Heart left ventricle (tissue), 16 donors: ENCODE data around the gene AFTPH. TPM values are rescaled to one million over a fixed set of nuclear protein-coding genes. Genes with fewer than 3 reads are reported as not detected.

Experiments
- ATAC-seq, 4 donors: fragments of 200-7000 bp; cut with Tn5 transposase; one replicate each; pipeline ENCODE4 v1.9.1; 2020 to 2022; ENCODE audit warnings: moderate library complexity in 4 of 4, mild to moderate bottlenecking in 3 of 4, moderate number of reproducible peaks in 1 of 4
- DNase-seq, 5 donors: peaks; one replicate each; pipeline ENCODE4 v3.0.0-alpha.2; 2020
- H3K27ac ChIP-seq, 12 donors: fragments of 200-600 bp; sonication (generic) in 4 of 12; one replicate each; pipeline versions ENCODE4 v1.5.0 to v1.8.0; 2016 to 2022; ENCODE audit warnings: mild to moderate bottlenecking in 2 of 12
- H3K27me3 ChIP-seq, 9 donors: fragments of 200-600 bp; sonication (generic) in 2 of 9; one replicate each; pipeline versions ENCODE4 v1.5.1 to v1.8.0; 2016 to 2022; ENCODE audit warnings: mild to moderate bottlenecking in 3 of 9
- H3K36me3 ChIP-seq, 9 donors: fragments of 200-600 bp; sonication (generic) in 2 of 9; one replicate each; pipeline versions ENCODE4 v1.5.0 to v1.8.0; 2018 to 2022; ENCODE audit warnings: mild to moderate bottlenecking in 2 of 9
- H3K4me1 ChIP-seq, 12 donors: fragments of 200-600 bp; sonication (generic) in 4 of 12; one replicate each; pipeline versions ENCODE4 v1.5.0 to v1.8.0; 2016 to 2022; ENCODE audit warnings: mild to moderate bottlenecking in 3 of 12
- H3K4me3 ChIP-seq, 12 donors: fragments of 200-600 bp; sonication (generic) in 4 of 12; one replicate each; pipeline versions ENCODE4 v1.5.0 to v1.8.0; 2017 to 2022; ENCODE audit warnings: mild to moderate bottlenecking in 9 of 12, moderate library complexity in 4 of 12
- H3K9me3 ChIP-seq, 12 donors: fragments of 200-600 bp; sonication (generic) in 4 of 12; one replicate each; pipeline versions ENCODE4 v1.5.0 to v1.8.0; 2016 to 2022; ENCODE audit warnings: mild to moderate bottlenecking in 1 of 12
- POLR2A ChIP-seq, 2 donors: fragments of 450-650 bp; IDR thresholded peaks; one replicate each; pipeline ENCODE4 v1.6.1; 2017; ENCODE audit warnings: antibody characterized with exemption in 2 of 2, mild to moderate bottlenecking in 2 of 2, moderate library complexity in 2 of 2
- WGBS, 4 donors: extraction: QIAGEN DNeasy Blood & Tissue Kit in 2 of 4; methylation state at CpG; one replicate each; pipeline versions ENCODE4 v1.1.5 to v1.1.7; 2013 to 2018; 5-methylcytosine and 5-hydroxymethylcytosine counted together
- intact Hi-C, 10 donors: fragments of 100-400 bp; cut with DNase I; formaldehyde crosslinking; loops; one replicate each; pipeline versions ENCODE4 v1.11.1 to v1.14.2; 2022
- polyA plus RNA-seq, 2 donors: library from polyadenylated mRNA; stranded (reverse); fragments of 200-250 nt; gene quantifications; one replicate each; pipeline ENCODE4 v1.2.3, GENCODE V29; 2013
- total RNA-seq, 9 donors: library from RNA; depleted of rRNA in 2 of 9; stranded (reverse); fragments of >200 nt in 2 of 9; fragmentation: NEBNext Ultra II Directional in 3 of 9; extraction: Animal tissue kit (Norgen Biotek cat#: 25700) in 3 of 9; gene quantifications; one replicate each; pipeline versions ENCODE4 v1.1.0 to v1.2.4, GENCODE V29; 2016 to 2023
- TF ChIP-seq, protein P1 (sequence below), 12 donors: fragments of 200-600 bp; sonication (generic) in 4 of 12; IDR thresholded peaks; one replicate each; pipeline versions ENCODE4 v1.5.0 to v1.8.0; 2018 to 2022; ENCODE audit warnings: antibody characterized with exemption in 12 of 12, mild to moderate bottlenecking in 5 of 12
- donor health status: ischemic (EF 13 %, LVEDD 7.1; RV severe dilation, severe dysfunction).
- donor health status: healthy with polysubstance abuse.
- donor health status: DM: no; HTN: yes; CAD: no.
- donor health status: DM: no; HTN: no; CAD: no.
- donor health status: ischemic (EF 25% LVEDD 6.9; RV normal size, moderate dysfunction).
- donor health status: ischemic (EF 25% LVEDD 5.7; RV mildly dilated, moderate dysfunction).
- donor health status: healthy.
- donor health status: DM: yes; HTN: yes; CAD: no.
- donor health status: ischemic (EF 35%, LVEDD 5.7; RV mildly dilated, moderate dysfunction).
- donor health status: nonischemic (EF 11% LVEDD 7.7; RV severe dilation, severe dysfunction).
- donor health status: DM: yes; HTN: yes; CAD: no.
- donor health status: PGD.
- donor health status: ischemic (EF 29% LVEDD 5.4; RV normal size, mild dysfunction).
- donor health status: nonischemic (EF 23%, LVEDD 6.1; RV moderate dilation, normal function).

AFTPH gene
- total and polyA plus RNA-seq, 11 donors: 9.2 to 15.2 (median 10.7) TPM

DNA sequence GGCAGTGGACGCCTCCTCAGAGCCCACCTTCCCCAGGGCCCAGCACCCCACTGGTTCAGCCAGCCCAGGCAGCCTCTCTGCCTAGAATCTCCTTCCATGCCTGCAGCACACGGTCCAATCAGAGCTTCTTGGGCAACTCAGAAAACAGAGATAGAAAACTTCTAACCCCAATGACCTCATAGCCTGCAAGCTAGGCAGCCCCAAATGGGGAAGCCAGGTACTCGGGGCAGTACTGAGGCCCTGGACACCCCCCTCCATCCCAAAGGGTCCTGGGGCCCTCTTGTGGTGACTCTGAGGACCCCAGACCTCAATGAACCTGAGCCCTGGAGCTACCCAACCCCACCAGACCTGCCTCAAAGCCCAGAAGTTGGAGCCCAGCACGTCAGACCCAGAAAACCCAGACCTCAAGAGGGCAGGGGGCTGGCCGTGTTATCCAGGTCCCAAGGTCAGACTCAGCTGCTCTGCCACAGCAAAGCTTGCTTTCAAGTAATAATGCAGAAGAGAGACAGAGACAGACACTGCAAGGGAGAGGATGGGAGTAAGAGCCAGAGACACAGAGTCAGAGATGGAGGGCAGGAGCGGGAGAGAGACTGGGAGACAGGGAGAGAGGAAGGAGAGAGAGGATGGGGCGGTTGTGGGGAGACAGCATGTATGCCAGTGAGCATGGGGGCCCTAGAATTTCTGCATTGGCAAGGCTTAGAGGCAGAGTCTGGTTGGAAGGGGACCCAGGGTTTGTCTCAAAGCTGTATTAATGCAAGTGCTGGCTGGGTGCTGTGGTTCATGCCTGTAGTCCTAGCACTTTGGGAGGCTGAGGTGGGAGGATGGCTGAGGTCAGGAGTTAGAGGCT, 101.4 kb downstream of the AFTPH start:
- Histone ChIP-seq H3K4me1 (peaks cover 0 to 11% (median 0%) of the 10 kb centered on the region in 12 donors), H3K36me3 (peaks cover 0 to under 1% (median 0%) of the 10 kb centered on the region in 9 donors), H3K27ac (no peak overlapping the region), H3K9me3 (no peaks in the 10 kb centered on the region), H3K4me3 (no peak overlapping the region), H3K27me3 (no peaks in the 10 kb centered on the region)
- no peak for ATAC-seq
- WGBS, 4 donors: 83 to 92% (median 87%) methylated on average over 7 of the region's 7 CpGs
- intact Hi-C loops: no loop called here
- TF ChIP-seq, protein P1, sequence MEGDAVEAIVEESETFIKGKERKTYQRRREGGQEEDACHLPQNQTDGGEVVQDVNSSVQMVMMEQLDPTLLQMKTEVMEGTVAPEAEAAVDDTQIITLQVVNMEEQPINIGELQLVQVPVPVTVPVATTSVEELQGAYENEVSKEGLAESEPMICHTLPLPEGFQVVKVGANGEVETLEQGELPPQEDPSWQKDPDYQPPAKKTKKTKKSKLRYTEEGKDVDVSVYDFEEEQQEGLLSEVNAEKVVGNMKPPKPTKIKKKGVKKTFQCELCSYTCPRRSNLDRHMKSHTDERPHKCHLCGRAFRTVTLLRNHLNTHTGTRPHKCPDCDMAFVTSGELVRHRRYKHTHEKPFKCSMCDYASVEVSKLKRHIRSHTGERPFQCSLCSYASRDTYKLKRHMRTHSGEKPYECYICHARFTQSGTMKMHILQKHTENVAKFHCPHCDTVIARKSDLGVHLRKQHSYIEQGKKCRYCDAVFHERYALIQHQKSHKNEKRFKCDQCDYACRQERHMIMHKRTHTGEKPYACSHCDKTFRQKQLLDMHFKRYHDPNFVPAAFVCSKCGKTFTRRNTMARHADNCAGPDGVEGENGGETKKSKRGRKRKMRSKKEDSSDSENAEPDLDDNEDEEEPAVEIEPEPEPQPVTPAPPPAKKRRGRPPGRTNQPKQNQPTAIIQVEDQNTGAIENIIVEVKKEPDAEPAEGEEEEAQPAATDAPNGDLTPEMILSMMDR (IDR thresholded peaks at IDR 0.05): no peak
- no peak for TF ChIP-seq POLR2A (IDR thresholded peaks at IDR 0.05)
- DNase-seq: no peak

DNA sequence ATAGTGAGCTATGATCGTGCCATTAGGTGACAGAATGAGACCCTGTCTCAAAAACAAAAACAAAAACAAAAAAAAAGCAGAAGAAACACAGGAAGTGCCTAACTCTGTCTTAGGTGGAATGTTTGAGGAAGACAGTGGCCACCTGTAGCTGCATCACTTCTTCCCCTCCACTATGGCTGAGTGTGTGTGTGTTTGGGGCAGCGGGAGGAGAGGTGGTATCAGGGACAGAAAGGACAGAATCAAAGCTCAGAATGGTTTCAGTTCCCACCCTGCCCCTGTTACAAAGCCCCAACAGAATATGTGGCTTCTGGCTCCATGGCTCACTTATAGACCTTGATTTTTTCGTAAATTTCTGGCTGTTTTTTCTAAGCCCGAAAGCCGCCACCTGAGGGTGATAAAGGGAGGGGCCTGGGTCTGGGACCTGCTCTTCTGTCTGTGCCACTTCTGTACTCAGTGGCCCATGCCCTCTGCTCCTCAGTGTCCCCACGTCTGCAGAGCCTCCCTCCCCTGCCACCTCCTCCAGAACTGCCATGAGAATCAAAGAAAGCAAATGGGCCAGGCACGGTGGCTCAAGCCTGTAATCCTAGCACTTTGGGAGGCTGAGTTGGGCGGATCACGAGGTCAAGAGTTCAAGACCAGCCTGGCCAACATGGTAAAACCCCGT, 102.2 kb downstream of the AFTPH start:
- no peak for DNase-seq
- peaks cover 0 to 8% (median 4%) of the 10 kb centered on the region in 9 donors for H3K36me3 ChIP-seq

DNA sequence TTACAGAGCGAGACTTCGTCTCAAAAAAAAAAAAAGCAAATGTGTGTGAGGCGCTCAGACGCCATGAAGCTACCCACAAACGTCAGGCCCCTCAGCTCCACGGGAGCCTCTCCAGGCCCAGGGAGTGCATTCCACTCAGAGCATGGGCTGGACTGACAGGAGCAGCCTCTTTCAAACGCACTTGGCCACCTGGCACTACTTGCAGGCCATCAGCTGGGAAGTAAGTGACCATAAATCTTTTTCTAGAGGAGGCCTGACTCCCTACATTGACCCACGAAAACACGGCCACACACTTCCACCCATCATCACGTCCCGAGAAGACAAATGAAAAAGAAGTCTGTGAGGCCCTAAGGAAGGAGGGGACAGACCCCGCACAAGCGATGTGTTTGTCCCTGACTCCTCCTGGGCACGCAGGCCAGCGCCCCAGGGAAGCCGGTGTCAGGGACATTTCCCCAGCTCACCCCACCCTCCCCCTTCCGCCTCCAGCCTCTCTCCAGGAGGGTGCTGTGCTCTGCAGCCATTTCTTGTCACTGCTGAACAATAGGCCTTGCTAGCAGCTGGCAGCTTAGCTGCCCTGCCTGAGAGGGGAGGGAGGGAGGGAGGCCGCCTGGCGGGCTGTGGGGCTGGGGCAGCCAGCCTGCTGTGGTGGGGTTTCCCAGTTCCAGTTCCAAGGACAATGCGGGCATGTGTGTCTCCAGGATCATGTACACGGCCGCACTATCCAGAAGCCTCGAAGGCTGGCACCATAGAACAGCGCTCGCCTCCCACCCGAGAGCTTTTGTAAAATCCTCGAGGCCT, 103.0 kb downstream of the AFTPH start:
- ATAC-seq: no peak
- DNase-seq: no peak
- intact Hi-C loops: no loop called here
- no peaks in the 10 kb centered on the region for H3K9me3 ChIP-seq
- 82 to 88% (median 82%) methylated on average over 26 to 27 of the region's 27 CpGs for WGBS, 4 donors
- no peak overlapping the region for H3K27ac ChIP-seq
- peaks cover 0 to 9% (median 4%) of the 10 kb centered on the region in 9 donors for H3K36me3 ChIP-seq
- H3K27me3 ChIP-seq: no peaks in the 10 kb centered on the region
- TF ChIP-seq, protein P1 (IDR thresholded peaks at IDR 0.05): no peak
- no peak for TF ChIP-seq POLR2A (IDR thresholded peaks at IDR 0.05)
- H3K4me3 ChIP-seq: no peak overlapping the region
- H3K4me1 ChIP-seq: peaks cover 0 to 11% (median 0%) of the 10 kb centered on the region in 12 donors

More for the DNA sequence above, 102.2 kb downstream of the AFTPH start:
- 85 to 93% (median 90%) methylated on average over 10 of the region's 10 CpGs for WGBS, 4 donors
- TF ChIP-seq POLR2A (IDR thresholded peaks at IDR 0.05): no peak
- TF ChIP-seq, protein P1 (IDR thresholded peaks at IDR 0.05): no peak
- Histone ChIP-seq H3K27me3 (no peaks in the 10 kb centered on the region), H3K4me3 (no peak overlapping the region), H3K27ac (no peak overlapping the region), H3K9me3 (no peaks in the 10 kb centered on the region), H3K4me1 (peaks cover 0 to 11% (median 0%) of the 10 kb centered on the region in 12 donors)
- ATAC-seq: no peak
- intact Hi-C loops: no loop called here
